Neuronal stem cell (in vitro differentiated cells): Measurements from ENCODE around the gene SLC2A14.
"Not testable (repeated sequence)": the region's sequence is repeated elsewhere in the genome, so short reads cannot be mapped to it uniquely, and the experiment has no call there.

Experiments
- DNase-seq: peaks from one replicate; pipeline ENCODE4 v3.0.0-alpha.2; 2013; ENCODE audit warnings: low spot score
- H2AFZ ChIP-seq: one replicate; pipeline ENCODE4 v1.6.1; 2013; ENCODE audit warnings: mild to moderate bottlenecking, low read length, inconsistent platforms
- H2AK5ac ChIP-seq: 2 replicates; pipeline ENCODE4 v1.6.1; 2013; ENCODE audit warnings: low read depth, mild to moderate bottlenecking, inconsistent platforms, low read length, moderate library complexity, mixed read lengths
- H2BK120ac ChIP-seq: 2 replicates; pipeline ENCODE4 v1.6.1; 2013; ENCODE audit warnings: low read depth, mild to moderate bottlenecking, inconsistent platforms, low read length, moderate library complexity, mixed read lengths
- H2BK12ac ChIP-seq: one replicate; pipeline ENCODE4 v1.6.1; 2013; ENCODE audit warnings: low read length, inconsistent platforms
- H2BK15ac ChIP-seq: 2 replicates; pipeline ENCODE4 v1.6.1; 2013; ENCODE audit warnings: mild to moderate bottlenecking, low read length, inconsistent platforms, mixed read lengths
- H2BK5ac ChIP-seq: one replicate; pipeline ENCODE4 v1.6.1; 2013; ENCODE audit warnings: inconsistent platforms, mild to moderate bottlenecking, low read length, moderate library complexity
- H3K14ac ChIP-seq: one replicate; pipeline ENCODE4 v1.6.1; 2013; ENCODE audit warnings: low read length, inconsistent platforms
- H3K18ac ChIP-seq: 2 replicates; pipeline ENCODE4 v1.6.1; 2013; ENCODE audit warnings: low read length, inconsistent platforms
- H3K23ac ChIP-seq: 2 replicates; pipeline ENCODE4 v1.6.1; 2013; ENCODE audit warnings: low read depth, mild to moderate bottlenecking, mixed read lengths, low read length, inconsistent platforms; ENCODE audit not compliant: poor library complexity
- H3K27ac ChIP-seq: replicated peaks from 3 replicates; pipeline ENCODE4 v1.5.1; 2013; ENCODE audit warnings: low read length, inconsistent platforms
- H3K27me3 ChIP-seq, 3 experiments: 2 replicates each; pipeline ENCODE4 v1.6.1; 2013; ENCODE audit warnings: low read length in 3 of 3, mild to moderate bottlenecking in 2 of 3, inconsistent platforms in 1 of 3, low read depth in 1 of 3, mixed read lengths in 1 of 3, moderate library complexity in 1 of 3; ENCODE audit not compliant: control insufficient read depth in 3 of 3, insufficient read depth in 3 of 3
- H3K36me3 ChIP-seq, 2 donors: replicated peaks in 1 of 2; 2 replicates each; pipeline ENCODE4 v1.6.1; 2013; ENCODE audit warnings: low read length in 2 of 2; ENCODE audit not compliant: control insufficient read depth in 2 of 2, insufficient read depth in 2 of 2
- H3K4ac ChIP-seq: 2 replicates; pipeline ENCODE4 v1.6.1; 2013; ENCODE audit warnings: inconsistent platforms, mild to moderate bottlenecking, low read length, moderate library complexity
- H3K4me1 ChIP-seq, 2 donors: 1 replicate in 1 of 2; 2 replicates in 1 of 2; pipeline ENCODE4 v1.6.1; 2013; ENCODE audit warnings: low read length in 2 of 2, low read depth in 1 of 2; ENCODE audit not compliant: control insufficient read depth in 2 of 2, insufficient read depth in 1 of 2
- H3K4me2 ChIP-seq: one replicate; pipeline ENCODE4 v1.6.1; 2013; ENCODE audit warnings: mild to moderate bottlenecking, low read length, inconsistent platforms; ENCODE audit not compliant: insufficient read depth, poor library complexity, severe bottlenecking
- H3K4me3 ChIP-seq, 2 donors: 2 replicates each; pipeline ENCODE4 v1.5.1; 2013; ENCODE audit warnings: low read length in 2 of 2, mild to moderate bottlenecking in 2 of 2, inconsistent platforms in 1 of 2, moderate library complexity in 1 of 2
- H3K79me1 ChIP-seq: one replicate; pipeline ENCODE4 v1.6.1; 2013; ENCODE audit warnings: low read depth, mild to moderate bottlenecking, inconsistent platforms, low read length, moderate library complexity
- H3K9ac ChIP-seq: one replicate; pipeline ENCODE4 v1.6.1; 2013; ENCODE audit warnings: mild to moderate bottlenecking, low read depth, low read length, inconsistent platforms; ENCODE audit not compliant: poor library complexity
- H3K9me3 ChIP-seq, 2 donors: replicated peaks in 1 of 2; 2 replicates each; pipeline versions ENCODE3 to v1.6.1; 2013; ENCODE audit warnings: low read length in 2 of 2, mild to moderate bottlenecking in 2 of 2, inconsistent platforms in 1 of 2, low read depth in 1 of 2, mixed read lengths in 1 of 2, moderate library complexity in 1 of 2; ENCODE audit not compliant: control insufficient read depth in 2 of 2, insufficient read depth in 1 of 2
- H4K8ac ChIP-seq: one replicate; pipeline ENCODE4 v1.6.1; 2013; ENCODE audit warnings: low read depth, mild to moderate bottlenecking, inconsistent platforms, low read length, moderate library complexity
- H4K91ac ChIP-seq: one replicate; pipeline ENCODE4 v1.6.1; 2013; ENCODE audit warnings: low read length, low read depth, mild to moderate bottlenecking, inconsistent platforms; ENCODE audit not compliant: poor library complexity
- WGBS, 2 donors: extraction: QIAGEN DNeasy Blood & Tissue Kit; methylation state at CpG; one replicate each; pipeline ENCODE4 v1.1.7; 2013; ENCODE audit warnings: missing lambda C conversion rate in 2 of 2, mixed read lengths in 1 of 2; ENCODE audit not compliant: insufficient read length in 2 of 2, insufficient replicate concordance in 1 of 2; ENCODE audit errors: extremely low coverage in 2 of 2; 5-methylcytosine and 5-hydroxymethylcytosine counted together

The SLC2A14 gene

DNA sequence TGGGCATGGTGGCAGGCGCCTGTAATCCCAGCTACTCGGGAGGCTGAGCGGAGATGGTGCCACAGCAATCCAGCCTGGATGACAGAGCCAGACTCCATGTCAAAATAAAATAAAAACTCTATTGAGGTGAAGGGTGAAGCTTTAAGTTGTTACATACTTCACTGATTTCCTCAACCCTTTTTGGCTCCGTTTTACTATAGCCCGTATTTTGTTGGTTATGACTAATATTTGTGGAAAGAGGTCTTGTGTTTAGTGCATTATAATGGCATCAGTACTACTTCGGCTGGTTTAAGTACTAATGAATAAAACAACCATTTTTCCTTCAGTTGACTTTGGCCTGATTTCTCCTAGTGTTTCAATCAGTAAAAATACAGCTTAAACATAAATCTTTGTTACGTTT lies 27.0 kb upstream of the SLC2A14 start:
- Histone ChIP-seq H4K8ac (no peak overlapping the region), H3K4me2 (no peak overlapping the region), H2AK5ac (no peak overlapping the region), H4K91ac (no peak overlapping the region), H2BK5ac (no peak overlapping the region), H3K36me3 (no peaks in the 10 kb centered on the region), H2BK120ac (no peak overlapping the region), H3K4me3 (no peak overlapping the region), H3K9ac (no peak overlapping the region), H3K27ac (no peak overlapping the region), H3K79me1 (no peaks in the 10 kb centered on the region), H3K18ac (no peak overlapping the region), H3K4me1 (no peaks in the 10 kb centered on the region), H3K4ac (no peak overlapping the region), H3K14ac (no peak overlapping the region), H2BK12ac (no peak overlapping the region), H3K27me3 (no peaks in the 10 kb centered on the region), H3K23ac (no peak overlapping the region), H2AFZ (no peak overlapping the region), H3K9me3 (no peaks in the 10 kb centered on the region), H2BK15ac (no peak overlapping the region)
- WGBS, 2 donors = no CpG with 5 or more reads among the region's 7 CpGs
- DNase-seq = no peak

DNA sequence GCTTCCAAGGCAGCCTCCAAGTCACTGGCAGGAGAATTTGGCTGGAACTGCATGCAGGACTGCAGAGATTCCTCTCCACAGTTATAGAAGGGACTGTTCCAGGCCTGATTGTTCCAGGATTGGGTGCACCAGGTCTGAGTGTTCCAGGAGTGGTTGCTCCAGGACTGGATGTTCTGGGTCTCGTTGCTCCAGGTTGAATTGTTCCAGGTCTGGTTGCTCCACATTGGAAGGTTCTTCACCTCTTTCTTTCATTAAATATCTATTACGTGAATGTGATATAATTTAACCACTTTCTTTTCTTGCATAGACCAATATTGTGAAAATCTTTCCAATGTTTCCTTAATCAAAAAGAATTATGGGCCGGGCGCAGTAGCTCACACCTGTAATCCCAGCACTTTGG lies 24.0 kb upstream of the SLC2A14 start:
- H3K27ac ChIP-seq, H3K27me3 ChIP-seq, H3K9ac ChIP-seq, H3K79me1 ChIP-seq, H2BK12ac ChIP-seq, H4K8ac ChIP-seq, DNase-seq, H3K36me3 ChIP-seq, H3K14ac ChIP-seq, H3K9me3 ChIP-seq, H2BK5ac ChIP-seq, H2AK5ac ChIP-seq, H2BK120ac ChIP-seq, H4K91ac ChIP-seq, H3K4ac ChIP-seq, H3K4me3 ChIP-seq, H3K4me2 ChIP-seq, H3K23ac ChIP-seq, H2BK15ac ChIP-seq, H2AFZ ChIP-seq, H3K4me1 ChIP-seq, H3K18ac ChIP-seq: not testable (repeated sequence)
- WGBS, 2 donors = no CpG with 5 or more reads among the region's 4 CpGs

GRCh38 chr12:7892186-7892980 lies 19.7 kb upstream of the SLC2A14 start:
- Histone ChIP-seq H3K14ac (no peak overlapping the region), H2BK120ac (no peak overlapping the region), H2BK12ac (no peak overlapping the region), H3K23ac (no peak overlapping the region), H3K36me3 (no peaks in the 10 kb centered on the region), H4K8ac (no peak overlapping the region), H3K9me3 (no peaks in the 10 kb centered on the region), H3K4me3 (no peak overlapping the region), H3K4me1 (peaks cover 4 to 8% of the 10 kb centered on the region in 2 donors), H3K9ac (no peak overlapping the region), H2BK15ac (no peak overlapping the region), H2BK5ac (no peak overlapping the region), H3K27me3 (no peaks in the 10 kb centered on the region), H2AK5ac (no peak overlapping the region), H3K4ac (no peak overlapping the region), H3K4me2 (no peak overlapping the region), H3K79me1 (no peaks in the 10 kb centered on the region), H3K27ac (no peak overlapping the region), H2AFZ (no peak overlapping the region), H3K18ac (no peak overlapping the region), H4K91ac (no peak overlapping the region)
- no CpG with 5 or more reads among the region's 4 CpGs for WGBS, 2 donors
- no peak for DNase-seq

DNA sequence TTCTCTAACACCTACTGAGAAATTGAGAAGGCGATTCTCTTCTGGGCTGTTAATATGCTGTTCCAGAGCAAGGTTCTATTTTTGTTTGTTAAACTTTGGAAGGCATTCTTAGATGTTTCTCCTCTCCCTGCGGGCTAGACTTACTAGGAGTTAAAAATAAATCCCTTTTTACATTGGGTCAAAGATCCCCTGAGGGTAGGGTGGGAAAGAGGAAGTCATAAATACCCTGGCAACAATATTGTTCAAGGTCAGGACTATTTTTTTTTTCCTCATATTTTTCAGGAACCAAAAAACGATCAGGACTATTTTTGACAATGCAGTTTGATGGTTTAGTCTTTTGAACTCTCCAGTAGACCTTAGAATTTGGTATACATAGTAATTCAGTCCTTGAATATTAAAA lies 12.0 kb upstream of the SLC2A14 start:
- Histone ChIP-seq H3K27me3 (no peaks in the 10 kb centered on the region), H3K36me3 (no peaks in the 10 kb centered on the region), H3K14ac (no peak overlapping the region), H4K91ac (no peak overlapping the region), H2BK120ac (no peak overlapping the region), H3K18ac (no peak overlapping the region), H3K9ac (no peak overlapping the region), H2BK15ac (no peak overlapping the region), H3K4ac (no peak overlapping the region), H3K9me3 (no peaks in the 10 kb centered on the region), H3K27ac (no peak overlapping the region), H2AFZ (no peak overlapping the region), H4K8ac (no peak overlapping the region), H3K79me1 (no peaks in the 10 kb centered on the region), H3K4me3 (no peak overlapping the region), H2AK5ac (no peak overlapping the region), H2BK12ac (no peak overlapping the region), H3K4me2 (no peak overlapping the region), H2BK5ac (no peak overlapping the region), H3K4me1 (no peaks in the 10 kb centered on the region), H3K23ac (no peak overlapping the region)
- DNase-seq = no peak
- WGBS, 2 donors = no CpG with 5 or more reads among the region's 3 CpGs
